GM12878 (cell line): ENCODE results near the gene FCAMR. TPM values are rescaled to one million over a fixed set of nuclear protein-coding genes. Genes with fewer than 3 reads are reported as not detected.

Experiments used
- ATAC-seq: fragments of 200-7000 bp; cut with Tn5 transposase; 3 replicates; pipeline ENCODE4 v1.9.1; 2020; ENCODE audit warnings: mild to moderate bottlenecking, moderate library complexity
- BruUV-seq: library from RNA; stranded (reverse); fragments of 400-500 nt; replicated peaks from 2 replicates; lab custom pipeline; 2021; lab: Mats Ljungman, UMichigan
- CTCF ChIA-PET: fragments of 300-600 bp; sonication (Branson Sonifier 250); formaldehyde crosslinking; extraction: SDS; loops from one replicate; lab custom pipeline; 2021; ENCODE audit warnings: inconsistent platforms; lab: Yijun Ruan, JAX
- POLR2A ChIA-PET: fragments of 350-600 bp; formaldehyde crosslinking; extraction: SDS; loops from one replicate; lab custom pipeline; 2021; ENCODE audit warnings: inconsistent platforms; lab: Charles Lee
- RAD21 ChIA-PET: fragments of 300-600 bp; sonication (Branson Sonifier 250); formaldehyde crosslinking; loops from one replicate; lab custom pipeline; 2023; ENCODE audit warnings: antibody characterized with exemption; ENCODE audit not compliant: unreplicated experiment; lab: Charles Lee
- SMC1A ChIA-PET: fragments of 300-600 bp; sonication (Branson Sonifier 250); formaldehyde crosslinking; loops from one replicate; lab custom pipeline; 2023; ENCODE audit not compliant: unreplicated experiment, uncharacterized antibody; lab: Charles Lee
- DNase-seq: peaks from one replicate; pipeline ENCODE4 v3.0.0-alpha.2; 2011; ENCODE audit warnings: low read depth, low spot score
- FAIRE-seq: peaks from 3 replicates; lab custom pipeline; 2011; peaks lifted over from hg19 to GRCh38; lab: Jason Lieb, UNC
- H2AFZ ChIP-seq: 2 replicates; pipeline ENCODE4 v1.6.0; 2011; ENCODE audit warnings: low read depth, low read length, control low read depth; ENCODE audit not compliant: control insufficient read depth
- H3K27ac ChIP-seq: 2 replicates; pipeline ENCODE4 v1.5.1; 2011; ENCODE audit warnings: control low read depth; ENCODE audit not compliant: control insufficient read depth, insufficient read depth
- H3K27me3 ChIP-seq, 2 experiments: replicated peaks in 1 of 2; 2 replicates each; pipeline versions ENCODE4 v1.6.0 to v1.6.1; 2011; ENCODE audit warnings: low read length in 1 of 2; ENCODE audit not compliant: control insufficient read depth in 2 of 2, insufficient read depth in 2 of 2
- H3K36me3 ChIP-seq, 2 experiments: 2 replicates each; pipeline ENCODE4 v1.5.1; 2011; ENCODE audit warnings: low read length in 1 of 2; ENCODE audit not compliant: control insufficient read depth in 2 of 2, insufficient read depth in 2 of 2
- H3K4me1 ChIP-seq: 2 replicates; pipeline ENCODE4 v1.6.1; 2011; ENCODE audit warnings: mild to moderate bottlenecking, low read length, moderate library complexity, mixed read lengths; ENCODE audit not compliant: control insufficient read depth, insufficient read depth
- H3K4me2 ChIP-seq: 2 replicates; pipeline ENCODE4 v1.6.0; 2011; ENCODE audit warnings: control low read depth; ENCODE audit not compliant: control insufficient read depth, insufficient read depth
- H3K4me3 ChIP-seq: fragments of 200-600 bp; sonication (generic); 2 replicates; pipeline ENCODE4 v1.5.1; 2016
- H3K79me2 ChIP-seq: 2 replicates; pipeline ENCODE4 v1.6.0; 2011; ENCODE audit warnings: low read length; ENCODE audit not compliant: control insufficient read depth, insufficient read depth
- H3K9ac ChIP-seq: 2 replicates; pipeline ENCODE4 v1.8.0; 2011; ENCODE audit warnings: low read length, control low read depth, mixed read lengths; ENCODE audit not compliant: control insufficient read depth, insufficient read depth
- H3K9me3 ChIP-seq: replicated peaks from 3 replicates; pipeline ENCODE4 v1.5.1; 2011; ENCODE audit warnings: mild to moderate bottlenecking, low read length; ENCODE audit not compliant: control insufficient read depth, insufficient read depth
- H4K20me1 ChIP-seq: 2 replicates; pipeline ENCODE4 v1.6.0; 2011; ENCODE audit not compliant: control insufficient read depth, insufficient read depth
- BCL3 ChIP-seq: IDR thresholded peaks from 2 replicates; pipeline ENCODE4 v1.6.1; 2011; ENCODE audit warnings: borderline replicate concordance, low read depth, mild to moderate bottlenecking, moderate library complexity, low read length; ENCODE audit not compliant: insufficient read depth, poor library complexity, severe bottlenecking
- HSF1 ChIP-seq: fragments of 150-350 bp; IDR thresholded peaks from 2 replicates; pipeline ENCODE4 v1.6.1; 2014; ENCODE audit warnings: mild to moderate bottlenecking, low read depth, low read length
- IRF3 ChIP-seq: fragments of 450-650 bp; IDR thresholded peaks from 2 replicates; pipeline ENCODE4 v1.6.1; 2014; ENCODE audit warnings: mild to moderate bottlenecking
- MAX ChIP-seq: IDR thresholded peaks from 2 replicates; pipeline ENCODE4 v1.6.1; 2012; ENCODE audit warnings: low read depth, low read length, improper control_type of control experiment
- RCOR1 ChIP-seq: conservative IDR thresholded peaks from 2 replicates; pipeline ENCODE4 v1.6.1; 2012; ENCODE audit warnings: low read depth, low read length, improper control_type of control experiment
- SKIL ChIP-seq: fragments of 450-650 bp; IDR thresholded peaks from 2 replicates; pipeline ENCODE4 v1.6.1; 2017; ENCODE audit warnings: mild to moderate bottlenecking, low read depth, inconsistent platforms; ENCODE audit not compliant: poor library complexity, severe bottlenecking
- TARDBP ChIP-seq: IDR thresholded peaks from 2 replicates; pipeline ENCODE4 v1.6.1; 2016; ENCODE audit warnings: borderline replicate concordance
- YBX1 ChIP-seq: fragments of 450-650 bp; IDR thresholded peaks from 2 replicates; pipeline ENCODE4 v1.6.1; 2016; ENCODE audit warnings: antibody characterized with exemption
- ZBED1 ChIP-seq: IDR thresholded peaks from 2 replicates; pipeline ENCODE4 v1.6.1; 2016; ENCODE audit warnings: borderline replicate concordance
- ZNF622 ChIP-seq: fragments of 450-650 bp; IDR thresholded peaks from 2 replicates; pipeline ENCODE4 v1.6.1; 2017; ENCODE audit warnings: mild to moderate bottlenecking, inconsistent platforms
- ZNF687 ChIP-seq: fragments of 450-650 bp; IDR thresholded peaks from 2 replicates; pipeline ENCODE4 v1.6.1; 2017; ENCODE audit warnings: mild to moderate bottlenecking, moderate library complexity
- WGBS: methylation state at CpG from one replicate; pipeline ENCODE4 v1.1.6; 2016; ENCODE audit warnings: low lambda C conversion rate; ENCODE audit not compliant: insufficient replicate concordance, insufficient coverage; ENCODE audit errors: missing lambda C conversion rate; 5-methylcytosine and 5-hydroxymethylcytosine counted together
- in situ Hi-C: fragments of 300-500 bp; cut with MboI; formaldehyde crosslinking; loops from 9 replicates; pipeline ENCODE4 v1.14.3; 2018; ENCODE audit warnings: mixed read lengths
- intact Hi-C: fragments of 100-400 bp; cut with micrococcal nuclease; formaldehyde crosslinking; loops from one replicate; pipeline ENCODE4 v1.14.2; 2022; ENCODE audit not compliant: unreplicated experiment
- polyA plus RNA-seq, 11 experiments: library from polyadenylated mRNA; depleted of rRNA in 4 of 11; unstranded in 6 of 11; stranded (reverse) in 5 of 11; fragments of >200 nt; fragmentation: Nextera tagmentation in 4 of 11; fragmentation: Illumina TruSeq in 1 of 11; extraction: Ambion mirVana in 4 of 11; extraction: Trizol in 1 of 11; gene quantifications; 1 replicate in 1 of 11; 2 replicates in 10 of 11; pipeline versions ENCODE4 v1.2.1 to v1.2.3, GENCODE V29; 2011 to 2016; ENCODE audit warnings: inconsistent platforms in 2 of 11, missing spikeins in 2 of 11, low read depth in 1 of 11
- total RNA-seq, 4 experiments: library from RNA; depleted of rRNA in 3 of 4; stranded (reverse); fragments of >200 nt in 3 of 4; fragmentation: Illumina TruSeq in 1 of 4; extraction: Trizol in 1 of 4; gene quantifications; 2 replicates each; pipeline versions ENCODE4 v1.2.1 to v1.2.3, GENCODE V29; 2013 to 2021

The FCAMR gene
- total and polyA plus RNA-seq, 10 of the 15 experiments (the other 5 are each of a cell fraction or from before 2014, with no cell fraction given): 0.04 to 0.15 (median 0.06) TPM; not detected in 3

- Histone ChIP-seq H3K4me1 (no peaks in the 10 kb centered on the region), H3K27me3 (peaks cover 0 to 2% of the 10 kb centered on the region in 2 experiments; a peak in 3 of 4 replicates), H3K9me3 (no peaks in the 10 kb centered on the region), H3K4me3 (no peak overlapping the region), H2AFZ (no peak overlapping the region), H3K27ac (no peak overlapping the region), H3K4me2 (no peak overlapping the region), H4K20me1 (no peaks in the 10 kb centered on the region), H3K9ac (no peak overlapping the region), H3K36me3 (no peaks in the 10 kb centered on the region), H3K79me2 (no peaks in the 10 kb centered on the region)
- FAIRE-seq (no peak), ATAC-seq (no peak), DNase-seq (no peak)
- SMC1A ChIA-PET: interaction anchor here (0.6 kb wide), 1 partner anchor 25 kb away, joined by 3 read pairs; no protein-coding TSS in a partner anchor
- POLR2A ChIA-PET: no interaction called here
- intact Hi-C loops (no loop called here), in situ Hi-C loops (no loop called here)
- no TSS peak for BruUV-seq
- CTCF ChIA-PET: interaction anchor here (1.1 to 2.0 kb wide), 2 partner anchors 14 to 28 kb away, joined by 4 to 5 read pairs; no protein-coding TSS in a partner anchor
- WGBS: 37% methylated on average over 7 of the region's 7 CpGs
- RAD21 ChIA-PET: no interaction called here
- TF ChIP-seq TARDBP (no peak), IRF3 (no peak), HSF1 (no peak), ZNF687 (no peak), SKIL (no peak), RCOR1 (no peak), ZBED1 (no peak), ZNF622 (no peak), BCL3 (no peak), YBX1 (no peak), MAX (no peak)
Measured at GRCh38 chr1:207017615-207018559, 47.6 kb upstream of the FCAMR start.
